Activated CD8-positive, alpha-beta T cell treated with anti-CD3 and anti-CD28 coated beads, Interleukin-2, amount 10 ng/mL, durations not matched to agents 7 days and 5 days (primary cell): ENCODE measurements around the gene CALB2. TPM values are rescaled to one million over a fixed set of nuclear protein-coding genes. Genes with fewer than 3 reads are reported as not detected.

ENCODE experiments used
- ATAC-seq: fragments of 150-1000 bp; cut with Tn5 transposase; one replicate; pipeline ENCODE4 v1.10.0; 2021; ENCODE audit warnings: moderate library complexity
- CTCF ChIA-PET: fragments of 350-600 bp; sonication (Branson Sonifier 250); formaldehyde crosslinking; loops from one replicate; lab custom pipeline; 2021; ENCODE audit warnings: antibody characterized with exemption; lab: Charles Lee
- POLR2A ChIA-PET: fragments of 350-600 bp; sonication (Branson Sonifier 250); formaldehyde crosslinking; loops from one replicate; lab custom pipeline; 2021; ENCODE audit warnings: antibody characterized with exemption; lab: Charles Lee
- DNase-seq: peaks from one replicate; pipeline ENCODE4 v3.0.0-alpha.2; 2020
- H3K27ac Mint-ChIP-seq: one replicate; pipeline ENCODE4 v1.8.0; 2021; ENCODE audit warnings: mild to moderate bottlenecking, mixed read lengths
- H3K27me3 Mint-ChIP-seq: one replicate; pipeline ENCODE4 v1.8.0; 2021; ENCODE audit warnings: low read depth, mixed read lengths
- H3K36me3 Mint-ChIP-seq: one replicate; pipeline ENCODE4 v1.8.0; 2021; ENCODE audit warnings: low read depth, mixed read lengths
- H3K4me1 Mint-ChIP-seq: one replicate; pipeline ENCODE4 v1.8.0; 2021; ENCODE audit warnings: low read depth, mixed read lengths
- H3K4me3 Mint-ChIP-seq: one replicate; pipeline ENCODE4 v1.8.0; 2021; ENCODE audit warnings: mild to moderate bottlenecking, mixed read lengths
- H3K9me3 Mint-ChIP-seq: one replicate; pipeline ENCODE4 v1.8.0; 2022; ENCODE audit warnings: mixed read lengths; ENCODE audit not compliant: insufficient read depth
- total RNA-seq, 2 experiments: library from RNA; stranded (reverse); gene quantifications; one replicate each; pipeline ENCODE4 v1.2.3, GENCODE V29; 2021

CALB2 gene
- total RNA-seq, 2 experiments from 2014 or later: not detected

DNA sequence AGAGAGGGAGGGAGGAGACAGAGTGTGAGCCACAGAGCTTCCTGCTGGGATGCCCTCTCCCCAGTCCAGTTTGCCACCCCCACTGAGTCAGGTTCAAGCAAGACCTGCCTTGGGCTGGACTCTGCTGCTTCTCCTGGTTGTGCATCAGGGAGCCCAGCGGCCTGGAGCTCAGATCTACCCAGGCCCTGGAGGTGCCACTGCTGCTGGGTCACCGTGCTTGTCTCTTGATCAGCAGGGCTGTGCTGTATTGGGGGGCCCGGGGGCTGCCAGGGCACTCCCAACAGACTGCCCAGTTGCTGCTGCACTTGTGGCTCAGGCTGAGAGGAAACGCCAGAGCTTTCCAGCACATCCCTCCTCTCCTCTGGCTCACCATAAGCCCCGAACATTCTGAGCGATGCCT is 74.4 kb downstream of the CALB2 start:
- DNase-seq (no peak), ATAC-seq (no peak)
- Mint-ChIP-seq H3K36me3 (no peaks in the 10 kb centered on the region), H3K9me3 (no peaks in the 10 kb centered on the region), H3K27ac (no peak overlapping the region), H3K4me3 (no peak overlapping the region), H3K27me3 (peaks cover 5% of the 10 kb centered on the region), H3K4me1 (peaks cover 2% of the 10 kb centered on the region)
- ChIA-PET POLR2A (no interaction called here), CTCF (interaction anchor here (2.0 kb wide), 1 partner anchor 20 kb away, joined by 7 read pairs; no protein-coding TSS in a partner anchor)

DNA sequence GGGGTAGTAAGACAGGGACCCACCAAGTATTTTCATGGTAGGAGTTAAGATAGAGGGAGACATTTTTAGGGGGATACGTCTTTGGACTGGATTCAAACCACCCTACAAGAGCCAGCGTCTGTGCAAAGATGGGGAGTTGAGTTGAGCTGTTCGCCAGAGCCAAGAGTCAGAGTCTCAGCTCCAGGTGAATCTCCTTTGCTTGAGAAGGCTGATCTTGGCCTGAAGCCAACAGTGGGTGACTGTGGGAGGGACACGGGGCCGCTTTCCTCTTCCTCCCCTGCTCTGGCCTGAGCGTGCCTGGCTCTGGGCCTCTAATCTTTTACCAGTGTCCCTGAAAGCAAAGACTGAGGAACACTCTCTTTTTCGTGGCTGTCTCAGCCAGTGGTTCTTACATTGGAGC is 78.0 kb downstream of the CALB2 start:
- H3K27me3 Mint-ChIP-seq: peaks cover 7% of the 10 kb centered on the region
- H3K4me1 Mint-ChIP-seq: peaks cover 2% of the 10 kb centered on the region
- no peak overlapping the region for H3K27ac Mint-ChIP-seq
- no peaks in the 10 kb centered on the region for H3K9me3 Mint-ChIP-seq
- ChIA-PET POLR2A (no interaction called here), CTCF (no interaction called here)
- no peak overlapping the region for H3K4me3 Mint-ChIP-seq
- DNase-seq (no peak), ATAC-seq (no peak)
- no peaks in the 10 kb centered on the region for H3K36me3 Mint-ChIP-seq

DNA sequence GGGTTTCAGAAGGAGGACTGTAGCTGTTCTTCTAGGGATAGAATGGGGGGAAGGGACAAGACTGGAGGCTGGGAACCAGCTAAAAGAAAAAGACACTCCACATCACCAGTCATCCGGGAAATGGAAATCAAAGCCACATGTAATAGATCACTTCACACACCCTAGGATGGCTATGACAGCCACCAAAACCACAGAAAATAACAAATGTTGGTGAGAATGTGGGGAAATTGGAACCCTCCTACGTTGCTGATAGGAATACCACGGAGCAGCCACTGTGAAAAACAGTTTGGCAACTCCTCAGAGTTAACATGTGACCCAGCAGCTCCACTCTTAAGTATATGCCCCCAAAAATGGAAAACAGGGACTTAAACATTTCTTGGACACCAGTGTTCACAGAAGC is 81.0 kb downstream of the CALB2 start:
- H3K4me3 Mint-ChIP-seq: no peak overlapping the region
- DNase-seq (no peak), ATAC-seq (no peak)
- no peak overlapping the region for H3K27ac Mint-ChIP-seq
- H3K9me3 Mint-ChIP-seq: peaks cover under 1% of the 10 kb centered on the region
- H3K4me1 Mint-ChIP-seq: no peaks in the 10 kb centered on the region
- ChIA-PET CTCF (interaction anchor here (0.6 to 1.6 kb wide), 7 partner anchors 10 to 171 kb away, joined by 3 to 5 read pairs (median 4); no protein-coding TSS in a partner anchor), POLR2A (no interaction called here)
- H3K36me3 Mint-ChIP-seq: no peaks in the 10 kb centered on the region
- H3K27me3 Mint-ChIP-seq: peaks cover 7% of the 10 kb centered on the region

Other genes starting within 250 kb of the CALB2 start
- not detected for gene HYDIN, start 128.0 kb upstream of the CALB2 start, total RNA-seq
- gene CMTR2, start 69.3 kb upstream of the CALB2 start, total RNA-seq: 10 to 100 TPM; 15.8 to 18.5 TPM
- gene TLE7, start 83.3 kb downstream of the CALB2 start, total RNA-seq: not detected
- 1 to 10 TPM; 7.9 to 8.7 TPM for gene ZNF23, start 103.5 kb downstream of the CALB2 start, total RNA-seq
- gene ZNF19, start 130.6 kb downstream of the CALB2 start, total RNA-seq: 1 to 10 TPM; 2.7 TPM
- gene CHST4, start 167.7 kb downstream of the CALB2 start, total RNA-seq: not detected
- not detected for gene TAT, start 218.4 kb downstream of the CALB2 start, total RNA-seq